Measurements from ENCODE around the gene LYRM4.
"Not testable (repeated sequence)": the region's sequence is repeated elsewhere in the genome, so short reads cannot be mapped to it uniquely, and the experiment has no call there.

The LYRM4 gene

GRCh38 chr6:5068153-5068751 lies 192.5 kb downstream of the LYRM4 start:
- DNase-seq, result no peak

GRCh38 chr6:5067305-5067704 lies 193.4 kb downstream of the LYRM4 start:
- no peak for DNase-seq

- no peak for DNase-seq
These were observed 194.2 kb downstream of the LYRM4 start for GRCh38 chr6:5066456-5067093.

GRCh38 chr6:5063617-5064016 lies 197.1 kb downstream of the LYRM4 start:
- DNase-seq, result no peak

GRCh38 chr6:5061152-5061551 lies 199.6 kb downstream of the LYRM4 start:
- DNase-seq, result no peak

- DNase-seq, result not testable (repeated sequence)
These were observed 200.3 kb downstream of the LYRM4 start for GRCh38 chr6:5060439-5060838.

GRCh38 chr6:5059036-5059896 lies 201.5 kb downstream of the LYRM4 start:
- no peak for DNase-seq

Measured in amniotic stem cell (primary cell).